OCI-LY7 (cell line): ENCODE data around the gene SLC11A2. TPM values are rescaled to one million over a fixed set of nuclear protein-coding genes. Genes with fewer than 3 reads are reported as not detected.
A peak's percentile ranks its signal among the peaks of the same experiment; 100 is the strongest.

Experiments used
- BruUV-seq: library from RNA; stranded (reverse); fragments of 400-500 nt; replicated peaks from 2 replicates; lab custom pipeline; 2021; lab: Mats Ljungman, UMichigan
- CTCF ChIA-PET: fragments of 300-600 bp; sonication (Branson Sonifier 250); formaldehyde crosslinking; loops from one replicate; lab custom pipeline; 2022; ENCODE audit warnings: antibody characterized with exemption; ENCODE audit not compliant: unreplicated experiment; lab: Charles Lee
- POLR2A ChIA-PET: fragments of 300-600 bp; sonication (Branson Sonifier 250); formaldehyde crosslinking; loops from one replicate; lab custom pipeline; 2022; ENCODE audit warnings: antibody characterized with exemption; lab: Charles Lee
- DNase-seq: peaks from one replicate; pipeline ENCODE4 v3.0.0-alpha.2; 2015; ENCODE audit warnings: low spot score
- H2AFZ ChIP-seq: fragments of 200-600 bp; sonication (generic), shearing (Covaris generic); 2 replicates; pipeline ENCODE4 v1.6.1; 2014; ENCODE audit warnings: mild to moderate bottlenecking, antibody characterized with exemption, low read length, moderate library complexity
- H3K27ac ChIP-seq: fragments of 200-600 bp; sonication (generic); 2 replicates; pipeline ENCODE4 v1.5.1; 2014; ENCODE audit warnings: mixed run types, low read depth, mild to moderate bottlenecking, moderate library complexity, low read length, inconsistent platforms; ENCODE audit not compliant: poor library complexity, severe bottlenecking
- H3K36me3 ChIP-seq: fragments of 200-600 bp; sonication (generic); 2 replicates; pipeline ENCODE4 v1.6.1; 2014; ENCODE audit warnings: mild to moderate bottlenecking, antibody characterized with exemption, low read length, moderate library complexity, mixed read lengths; ENCODE audit not compliant: insufficient read depth
- H3K4me1 ChIP-seq: fragments of 200-600 bp; sonication (generic); 2 replicates; pipeline ENCODE4 v1.5.1; 2014; ENCODE audit warnings: mild to moderate bottlenecking, low read length; ENCODE audit not compliant: insufficient read depth, poor library complexity, severe bottlenecking
- H3K4me2 ChIP-seq: fragments of 200-600 bp; sonication (generic); 2 replicates; pipeline ENCODE4 v1.6.1; 2014; ENCODE audit warnings: mild to moderate bottlenecking, low read length
- H3K4me3 ChIP-seq: fragments of 200-600 bp; sonication (generic); 2 replicates; pipeline ENCODE4 v1.5.1; 2014; ENCODE audit warnings: mild to moderate bottlenecking, low read depth, low read length; ENCODE audit not compliant: poor library complexity, severe bottlenecking
- H3K79me2 ChIP-seq: fragments of 200-600 bp; sonication (generic); 2 replicates; pipeline ENCODE4 v1.6.1; 2016; ENCODE audit warnings: low read depth, mild to moderate bottlenecking, low read length, moderate library complexity, mixed read lengths; ENCODE audit not compliant: insufficient read depth
- H3K9me2 ChIP-seq: fragments of 200-600 bp; sonication (generic); 2 replicates; pipeline ENCODE4 v1.6.1; 2016; ENCODE audit warnings: mild to moderate bottlenecking, low read length, mixed read lengths; ENCODE audit not compliant: insufficient read depth
- H3K9me3 ChIP-seq: fragments of 200-600 bp; sonication (generic); 2 replicates; pipeline ENCODE4 v1.6.1; 2014; ENCODE audit warnings: mild to moderate bottlenecking, mixed run types, low read length, mixed read lengths
- H4K20me1 ChIP-seq: fragments of 200-600 bp; sonication (generic); 2 replicates; pipeline ENCODE4 v1.6.1; 2014; ENCODE audit warnings: mild to moderate bottlenecking, antibody characterized with exemption, low read length, moderate library complexity, mixed read lengths; ENCODE audit not compliant: insufficient read depth
- EZH2phosphoT487 ChIP-seq: fragments of 200-600 bp; sonication (generic); IDR thresholded peaks from 2 replicates; pipeline ENCODE4 v1.6.1; 2018; ENCODE audit warnings: low read depth, borderline replicate concordance, mild to moderate bottlenecking, mixed run types, antibody characterized with exemption, low read length, moderate library complexity, mixed read lengths
- intact Hi-C: fragments of 100-400 bp; cut with micrococcal nuclease; formaldehyde crosslinking; loops from one replicate; pipeline ENCODE4 v1.10.0; 2022; ENCODE audit not compliant: unreplicated experiment
- total RNA-seq, 2 experiments: library from RNA; depleted of rRNA in 1 of 2; stranded (reverse); fragments of >200 nt in 1 of 2; shearing (Covaris generic) in 1 of 2; gene quantifications; 2 replicates each; pipeline ENCODE4 v1.2.3, GENCODE V29; 2014 to 2022
- TF ChIP-seq, protein P1 (sequence below): fragments of 200-600 bp; sonication (generic); conservative IDR thresholded peaks from 2 replicates; pipeline ENCODE4 v1.5.1; 2014; ENCODE audit warnings: mild to moderate bottlenecking, antibody characterized with exemption, low read length, moderate library complexity, mixed read lengths

SLC11A2 gene
- total RNA-seq, 2 experiments from 2014 or later = 35.0 to 43.6 TPM

GRCh38 chr12:51071663-51072062 lies 45.5 kb upstream of the SLC11A2 start:
- Histone ChIP-seq H3K4me1 (peaks cover 7% of the 10 kb centered on the region), H3K9me2 (no peaks in the 10 kb centered on the region), H3K4me2 (no peak overlapping the region), H3K79me2 (no peaks in the 10 kb centered on the region), H3K27ac (no peak overlapping the region), H4K20me1 (no peaks in the 10 kb centered on the region), H3K36me3 (peaks cover 58% of the 10 kb centered on the region; the same call in 1 of the 2 replicates), H2AFZ (no peak overlapping the region), H3K9me3 (no peaks in the 10 kb centered on the region), H3K4me3 (no peak overlapping the region)
- no TSS peak for BruUV-seq
- intact Hi-C loops = no loop called here
- POLR2A ChIA-PET = interaction anchor here (0.6 kb wide), 1 partner anchor 10 kb away, joined by 3 read pairs; no protein-coding TSS in a partner anchor
- DNase-seq = no peak
- TF ChIP-seq, protein P1, sequence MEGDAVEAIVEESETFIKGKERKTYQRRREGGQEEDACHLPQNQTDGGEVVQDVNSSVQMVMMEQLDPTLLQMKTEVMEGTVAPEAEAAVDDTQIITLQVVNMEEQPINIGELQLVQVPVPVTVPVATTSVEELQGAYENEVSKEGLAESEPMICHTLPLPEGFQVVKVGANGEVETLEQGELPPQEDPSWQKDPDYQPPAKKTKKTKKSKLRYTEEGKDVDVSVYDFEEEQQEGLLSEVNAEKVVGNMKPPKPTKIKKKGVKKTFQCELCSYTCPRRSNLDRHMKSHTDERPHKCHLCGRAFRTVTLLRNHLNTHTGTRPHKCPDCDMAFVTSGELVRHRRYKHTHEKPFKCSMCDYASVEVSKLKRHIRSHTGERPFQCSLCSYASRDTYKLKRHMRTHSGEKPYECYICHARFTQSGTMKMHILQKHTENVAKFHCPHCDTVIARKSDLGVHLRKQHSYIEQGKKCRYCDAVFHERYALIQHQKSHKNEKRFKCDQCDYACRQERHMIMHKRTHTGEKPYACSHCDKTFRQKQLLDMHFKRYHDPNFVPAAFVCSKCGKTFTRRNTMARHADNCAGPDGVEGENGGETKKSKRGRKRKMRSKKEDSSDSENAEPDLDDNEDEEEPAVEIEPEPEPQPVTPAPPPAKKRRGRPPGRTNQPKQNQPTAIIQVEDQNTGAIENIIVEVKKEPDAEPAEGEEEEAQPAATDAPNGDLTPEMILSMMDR = no peak
- no peak for TF ChIP-seq EZH2phosphoT487
- CTCF ChIA-PET = no interaction called here

GRCh38 chr12:51070004-51070403 lies 43.8 kb upstream of the SLC11A2 start:
- CTCF ChIA-PET = no interaction called here

GRCh38 chr12:51067771-51068170 lies 41.6 kb upstream of the SLC11A2 start:
- no peak for DNase-seq
- Histone ChIP-seq H2AFZ (no peak overlapping the region), H3K4me3 (no peak overlapping the region), H3K9me3 (no peaks in the 10 kb centered on the region), H3K4me1 (no peaks in the 10 kb centered on the region), H4K20me1 (no peaks in the 10 kb centered on the region), H3K9me2 (no peaks in the 10 kb centered on the region), H3K36me3 (peaks cover 74% of the 10 kb centered on the region), H3K4me2 (no peak overlapping the region), H3K79me2 (no peaks in the 10 kb centered on the region), H3K27ac (no peak overlapping the region)
- no peak for TF ChIP-seq EZH2phosphoT487
- TF ChIP-seq, protein P1 = no peak
- POLR2A ChIA-PET = no interaction called here
- BruUV-seq = no TSS peak
- intact Hi-C loops = no loop called here
- CTCF ChIA-PET = no interaction called here

More at GRCh38 chr12:51070004-51070403, 43.8 kb upstream of the SLC11A2 start:
- no peaks in the 10 kb centered on the region for H4K20me1 ChIP-seq
- no peaks in the 10 kb centered on the region for H3K9me3 ChIP-seq
- POLR2A ChIA-PET = interaction anchor here (1.0 to 1.1 kb wide), 2 partner anchors 9 to 17 kb away, joined by 3 to 4 read pairs; no protein-coding TSS in a partner anchor
- H3K4me2 ChIP-seq = no peak overlapping the region
- H3K4me3 ChIP-seq = no peak overlapping the region
- TF ChIP-seq EZH2phosphoT487 = no peak
- TF ChIP-seq, protein P1 = no peak
- no peaks in the 10 kb centered on the region for H3K4me1 ChIP-seq
- H3K36me3 ChIP-seq = peaks cover 62% of the 10 kb centered on the region; the same call in 1 of the 2 replicates
- H3K27ac ChIP-seq = no peak overlapping the region
- intact Hi-C loops = no loop called here
- no peak overlapping the region for H2AFZ ChIP-seq
- no peaks in the 10 kb centered on the region for H3K79me2 ChIP-seq
- BruUV-seq = TSS peak; percentile 66
- DNase-seq = no peak
- no peaks in the 10 kb centered on the region for H3K9me2 ChIP-seq
